Fibroblast of lung (primary cell): ENCODE results near the gene SNX14.

ENCODE experiments used
- EZH2 ChIP-seq: IDR thresholded peaks from 2 replicates; pipeline ENCODE4 v1.5.1; 2012; ENCODE audit warnings: low read length, control low read depth, mild to moderate bottlenecking; ENCODE audit errors: missing control alignments
- TF ChIP-seq, protein P1 (sequence below), 2 donors: IDR thresholded peaks in 1 of 2; conservative IDR thresholded peaks in 1 of 2; 1 replicate in 1 of 2; 2 replicates in 1 of 2; pipeline ENCODE4 v1.5.1; 2011 to 2012; ENCODE audit warnings: low read length in 2 of 2, control low read depth in 1 of 2, inconsistent platforms in 1 of 2, low read depth in 1 of 2, mild to moderate bottlenecking in 1 of 2

DNA sequence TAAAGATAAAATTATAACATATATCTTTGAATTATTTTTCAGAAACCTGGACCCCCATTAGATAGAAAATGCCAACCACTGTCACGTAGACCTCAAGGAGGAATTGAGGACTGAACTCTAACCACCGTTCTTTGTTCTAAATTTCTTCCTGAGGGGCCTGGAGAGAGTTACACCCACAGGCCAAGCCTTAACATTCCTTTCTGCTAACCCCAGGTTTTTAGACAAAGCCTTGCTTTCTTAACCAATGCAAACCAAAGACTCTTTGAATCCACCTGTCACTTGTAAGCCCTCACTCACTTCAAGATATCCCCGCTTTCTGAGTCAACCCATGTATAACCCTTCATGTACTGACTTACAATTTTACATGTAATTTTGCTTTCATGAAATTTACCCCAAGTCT lies 41.0 kb downstream of the SNX14 start:
- TF ChIP-seq, protein P1, sequence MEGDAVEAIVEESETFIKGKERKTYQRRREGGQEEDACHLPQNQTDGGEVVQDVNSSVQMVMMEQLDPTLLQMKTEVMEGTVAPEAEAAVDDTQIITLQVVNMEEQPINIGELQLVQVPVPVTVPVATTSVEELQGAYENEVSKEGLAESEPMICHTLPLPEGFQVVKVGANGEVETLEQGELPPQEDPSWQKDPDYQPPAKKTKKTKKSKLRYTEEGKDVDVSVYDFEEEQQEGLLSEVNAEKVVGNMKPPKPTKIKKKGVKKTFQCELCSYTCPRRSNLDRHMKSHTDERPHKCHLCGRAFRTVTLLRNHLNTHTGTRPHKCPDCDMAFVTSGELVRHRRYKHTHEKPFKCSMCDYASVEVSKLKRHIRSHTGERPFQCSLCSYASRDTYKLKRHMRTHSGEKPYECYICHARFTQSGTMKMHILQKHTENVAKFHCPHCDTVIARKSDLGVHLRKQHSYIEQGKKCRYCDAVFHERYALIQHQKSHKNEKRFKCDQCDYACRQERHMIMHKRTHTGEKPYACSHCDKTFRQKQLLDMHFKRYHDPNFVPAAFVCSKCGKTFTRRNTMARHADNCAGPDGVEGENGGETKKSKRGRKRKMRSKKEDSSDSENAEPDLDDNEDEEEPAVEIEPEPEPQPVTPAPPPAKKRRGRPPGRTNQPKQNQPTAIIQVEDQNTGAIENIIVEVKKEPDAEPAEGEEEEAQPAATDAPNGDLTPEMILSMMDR (conservative IDR thresholded peaks at IDR 0.05 in 1 of 2, IDR thresholded peaks at IDR 0.05 in 1 of 2; ENCODE audit: low read depth in 1 of 2, low read length in 2 of 2) = no peak
- TF ChIP-seq EZH2 = no peak
